GM18517 (cell line): ENCODE measurements around the gene PPAT.
"Not testable (repeated sequence)": the region's sequence is repeated elsewhere in the genome, so short reads cannot be mapped to it uniquely, and the experiment has no call there.

Experiments
- ATAC-seq: cut with Tn5 transposase; IDR thresholded peaks from one replicate; pipeline ENCODE4 v1.9.1; 2021; ENCODE audit warnings: mild to moderate bottlenecking, moderate library complexity; ENCODE audit not compliant: unreplicated experiment

The PPAT gene

GRCh38 chr4:56435140-56435926 lies at the start of gene PPAT:
Gene PPAT (minus strand): TSS chr4:56435615. CDS start chr4:56435477, 138 bp downstream.
- peak; percentile 62 for ATAC-seq

DNA sequence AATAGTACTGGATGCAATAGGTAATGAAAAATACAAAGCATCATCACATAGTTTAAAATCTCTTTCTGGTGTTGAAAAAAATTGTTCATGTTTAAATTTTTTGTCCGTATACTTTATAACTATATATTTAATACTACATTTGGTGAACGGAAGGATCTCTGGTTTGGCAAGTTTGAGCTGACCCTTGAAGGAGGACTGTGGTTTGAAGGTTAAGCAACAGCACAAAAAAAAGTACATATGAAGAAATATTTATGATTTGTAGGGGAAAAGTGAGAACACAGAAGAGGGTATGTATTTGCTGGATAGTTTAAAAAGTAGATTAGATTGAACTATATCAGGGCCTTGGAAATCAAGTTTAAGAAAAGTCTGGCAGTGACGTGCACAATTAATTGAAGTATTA lies 45.3 kb upstream of the PPAT start:
- ATAC-seq = no peak

GRCh38 chr4:56477192-56477702 lies 41.8 kb upstream of the PPAT start:
- no peak for ATAC-seq

DNA sequence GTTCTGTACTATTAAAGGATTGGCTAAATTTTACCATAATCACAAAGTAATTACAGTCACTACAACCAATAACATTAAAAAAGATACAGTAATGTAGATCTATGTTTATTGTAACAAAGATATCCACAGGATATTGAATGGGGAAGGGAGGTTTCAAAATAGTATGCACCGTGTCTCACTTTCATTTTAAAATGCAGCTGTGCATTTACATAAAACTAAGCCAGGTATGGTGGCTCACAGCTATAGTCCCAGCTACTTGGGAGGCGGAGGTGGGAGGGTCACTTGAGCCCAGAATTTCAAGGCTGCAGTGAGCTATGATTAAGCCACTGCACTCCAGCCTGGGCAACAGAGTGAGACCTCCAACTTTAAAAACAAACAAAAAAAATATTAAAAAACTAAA lies 40.5 kb upstream of the PPAT start:
- peak; percentile 93 for ATAC-seq

DNA sequence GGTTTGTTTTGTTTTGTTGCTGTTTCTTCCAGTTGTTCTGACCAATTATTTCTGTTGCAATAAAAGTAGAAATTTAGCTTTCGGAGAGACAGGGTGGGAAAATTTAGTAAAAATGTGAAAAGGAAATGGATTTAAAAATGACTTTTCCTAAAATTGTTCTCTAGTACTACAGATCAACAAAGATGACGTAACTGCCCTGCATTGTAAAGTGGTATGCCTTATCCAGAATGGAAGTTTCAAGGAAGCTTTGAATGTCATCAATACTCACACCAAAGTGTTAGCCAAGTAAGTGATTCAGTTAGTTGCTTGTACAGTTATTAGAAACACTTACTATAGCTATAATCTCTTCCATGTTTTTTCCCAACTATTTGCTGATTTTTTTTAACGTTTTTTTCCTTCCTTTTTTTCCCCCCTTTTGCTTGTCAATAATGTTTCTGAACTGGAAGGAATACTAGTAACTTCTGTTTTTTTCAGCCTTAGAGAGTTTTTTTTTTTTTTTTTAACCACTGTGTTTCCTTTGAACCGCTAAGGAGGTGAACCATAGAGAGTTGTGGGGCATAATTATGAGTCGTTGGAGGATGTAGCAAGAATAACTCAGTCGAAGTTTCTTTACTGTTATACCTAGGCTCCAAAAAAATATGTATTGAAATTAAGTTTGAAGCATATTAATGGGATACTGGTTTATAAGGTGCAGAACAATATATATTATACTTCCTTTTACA lies 34.2 kb upstream of the PPAT start:
- ATAC-seq = no peak

GRCh38 chr4:56468097-56468422 lies 32.6 kb upstream of the PPAT start:
- ATAC-seq = peak; percentile 50

GRCh38 chr4:56467284-56468096 lies 32.1 kb upstream of the PPAT start, which contains the start of gene SRP72:
Gene SRP72 (plus strand): TSS chr4:56467617. CDS start chr4:56467636, 19 bp downstream.
- peak; percentile 90 for ATAC-seq

- no peak for ATAC-seq
Measured at GRCh38 chr4:56466910-56467283, 31.5 kb upstream of the PPAT start.

GRCh38 chr4:56466296-56466761 lies 30.9 kb upstream of the PPAT start:
- not testable (repeated sequence) for ATAC-seq

- no peak for ATAC-seq
Measured at GRCh38 chr4:56465599-56466295, 30.3 kb upstream of the PPAT start.

- no peak for ATAC-seq
Measured at GRCh38 chr4:56464581-56464980, 29.2 kb upstream of the PPAT start.

DNA sequence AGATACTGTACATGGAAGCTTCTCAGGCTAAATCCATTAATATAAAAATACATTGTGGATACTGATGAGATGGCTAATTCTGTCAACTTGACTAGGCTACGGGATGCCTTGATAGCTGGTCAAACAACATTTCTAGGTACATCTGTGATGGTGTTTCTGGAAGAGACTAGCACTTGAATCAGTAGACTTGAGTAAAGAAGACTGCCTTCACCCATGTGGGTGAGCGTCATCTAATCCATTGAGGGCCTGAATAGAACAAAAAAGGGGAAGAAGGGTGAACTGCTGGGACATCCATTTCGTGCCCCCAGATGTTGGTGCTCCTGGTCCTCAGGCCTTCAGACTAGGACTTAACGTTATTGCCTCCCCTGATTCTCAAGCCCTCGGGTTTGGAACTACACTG lies 28.3 kb upstream of the PPAT start:
- ATAC-seq = no peak

DNA sequence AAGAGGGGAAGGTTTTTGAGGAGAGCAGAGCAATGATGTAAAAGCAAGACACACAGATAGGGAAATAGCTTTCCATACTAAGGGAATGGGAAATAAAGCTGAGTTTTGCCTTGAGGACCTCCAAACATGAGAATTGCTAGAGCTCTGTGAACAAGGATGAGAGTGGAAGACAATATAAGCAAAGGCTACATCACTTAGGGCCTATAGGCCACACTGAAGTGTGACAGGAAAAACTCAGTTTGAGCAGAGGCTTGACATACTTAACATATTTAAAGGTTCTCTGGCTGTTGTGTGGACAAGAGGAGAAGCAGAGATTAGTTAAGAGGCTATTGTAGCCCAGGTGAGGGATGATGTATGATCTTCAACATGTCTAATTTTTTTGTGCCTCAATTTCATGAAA lies 26.7 kb upstream of the PPAT start:
- no peak for ATAC-seq

- no peak for ATAC-seq
Measured at GRCh38 chr4:56460085-56460484, 24.7 kb upstream of the PPAT start.

DNA sequence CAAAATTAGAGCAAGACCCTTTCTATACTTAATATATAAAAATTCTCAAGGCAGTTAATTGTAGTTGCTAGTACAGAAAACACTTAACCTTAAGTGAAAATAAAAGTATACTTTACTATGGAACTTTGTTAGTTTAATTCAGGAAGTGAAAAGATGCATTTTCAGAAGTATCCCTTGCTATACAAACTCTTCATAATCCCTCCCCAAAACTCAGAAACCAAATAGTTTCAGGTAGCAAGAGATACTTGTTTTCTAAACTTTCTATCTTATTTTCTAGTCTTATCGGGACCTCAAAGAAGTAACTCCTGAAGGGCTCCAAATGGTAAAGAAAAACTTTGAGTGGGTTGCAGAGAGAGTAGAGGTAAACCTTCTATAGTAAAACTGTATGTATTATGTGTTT lies 14.9 kb upstream of the PPAT start:
- no peak for ATAC-seq

- not testable (repeated sequence) for ATAC-seq
Measured at GRCh38 chr4:56449475-56449874, 14.1 kb upstream of the PPAT start.

DNA sequence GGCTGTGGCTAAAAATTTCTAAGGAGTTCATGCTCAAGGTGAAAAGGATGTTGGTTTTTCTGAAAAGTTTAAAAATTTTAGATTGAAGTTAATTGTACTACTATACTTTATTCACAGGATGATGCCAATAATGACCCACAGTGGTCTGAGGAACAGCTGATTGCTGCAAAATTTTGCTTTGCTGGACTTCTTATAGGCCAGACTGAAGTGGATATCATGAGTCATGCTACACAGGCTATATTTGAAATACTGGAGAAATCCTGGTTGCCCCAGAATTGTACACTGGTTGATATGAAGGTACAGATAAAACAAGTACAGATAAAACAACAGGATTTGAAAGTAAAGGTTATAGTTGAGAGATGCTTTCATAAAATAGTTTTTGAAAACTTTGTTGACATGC lies 12.9 kb upstream of the PPAT start:
- no peak for ATAC-seq

DNA sequence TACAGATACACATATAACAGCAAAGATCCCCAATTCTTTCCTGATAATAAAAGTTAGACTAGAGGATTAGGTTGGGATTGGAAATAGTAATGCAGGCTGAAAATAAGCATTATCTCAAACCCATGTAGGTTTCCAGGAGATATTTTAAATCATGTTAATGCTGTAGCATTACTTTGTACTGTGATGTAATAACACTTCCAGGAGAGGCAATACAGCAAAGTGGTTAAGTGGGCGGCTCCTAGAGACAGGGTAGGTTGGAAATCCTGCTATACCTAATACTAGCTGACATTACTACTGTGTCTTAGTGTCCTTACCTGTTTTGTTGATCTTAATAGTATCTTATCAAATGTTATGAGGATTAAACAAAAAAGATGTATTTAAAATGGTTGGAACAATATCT lies 10.3 kb upstream of the PPAT start:
- no peak for ATAC-seq

DNA sequence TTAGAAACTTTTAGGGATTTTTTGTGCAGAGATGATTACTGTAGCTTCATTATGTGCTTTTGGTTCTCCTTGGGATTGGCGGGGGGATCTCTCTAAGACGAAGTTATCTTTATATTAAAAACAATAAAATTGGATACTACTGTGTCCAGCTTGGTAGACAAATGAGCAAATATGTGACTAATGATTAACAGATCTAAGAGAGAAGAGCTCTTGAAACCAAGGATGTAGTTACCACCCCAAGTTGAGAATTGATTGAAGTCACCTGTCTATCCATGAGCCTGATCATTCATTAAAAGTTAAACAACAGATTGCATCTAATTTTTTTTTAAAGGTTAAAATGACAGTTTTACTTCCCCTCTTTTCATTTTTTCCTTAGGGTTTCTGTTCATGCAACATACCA lies 9.3 kb upstream of the PPAT start:
- ATAC-seq = no peak

GRCh38 chr4:56440983-56441382 lies 5.6 kb upstream of the PPAT start:
- ATAC-seq = no peak

- ATAC-seq = no peak
Measured at GRCh38 chr4:56438766-56439165, 3.4 kb upstream of the PPAT start.
